GM13976 (cell line): Measurements from ENCODE around the gene INAFM2.

Experiments used
- DNase-seq: peaks from one replicate; pipeline ENCODE4 v3.0.0; 2012; ENCODE audit warnings: low spot score
- CTCF ChIP-seq: IDR thresholded peaks from 2 replicates; pipeline ENCODE4 v1.5.1; 2012; ENCODE audit warnings: borderline replicate concordance, mild to moderate bottlenecking; ENCODE audit not compliant: insufficient read depth; ENCODE audit errors: extremely low read depth, missing control alignments, control extremely low read depth
- in situ Hi-C: fragments of 300-500 bp; cut with MboI; formaldehyde crosslinking; loops from one replicate; pipeline ENCODE4 v1.12.0; 2022; ENCODE audit warnings: low sequenced_read_pairs, mixed read lengths, inconsistent platforms; ENCODE audit not compliant: unreplicated experiment

The INAFM2 gene

DNA sequence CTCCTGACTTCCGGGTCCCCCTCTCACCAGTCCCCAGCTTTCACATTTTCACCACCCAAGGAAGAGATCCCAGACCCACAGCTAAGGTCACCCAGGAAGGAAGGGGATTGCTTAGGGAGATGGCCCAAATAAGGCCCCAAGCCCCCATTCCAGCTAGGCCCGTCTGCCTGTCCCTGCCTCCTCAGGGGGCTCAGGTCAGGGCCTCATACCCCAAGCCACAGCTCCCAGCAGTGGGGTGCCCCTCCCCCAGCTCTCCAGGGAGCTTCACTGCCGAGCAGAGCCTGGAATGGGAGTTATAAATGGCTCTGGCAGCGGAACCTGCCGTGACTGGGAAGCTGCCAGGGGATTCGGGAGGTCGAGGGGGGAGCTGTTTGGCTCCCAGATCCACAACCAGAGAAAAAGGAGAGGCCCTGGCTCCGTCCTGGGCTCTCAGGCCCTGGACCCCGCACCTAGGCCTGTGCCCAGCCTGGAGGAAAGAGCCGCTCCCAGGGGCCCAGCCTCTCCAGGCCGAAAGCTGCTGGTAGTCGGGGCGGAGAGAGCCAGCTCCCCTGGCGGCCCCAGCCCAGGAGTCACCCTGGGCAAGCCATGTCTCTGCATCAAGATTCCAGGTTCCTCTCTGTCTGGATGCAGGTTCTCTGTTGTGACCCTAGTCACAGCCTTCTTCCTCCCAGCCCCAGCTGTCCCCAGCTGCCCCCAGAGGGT is 16.7 kb downstream of the INAFM2 start:
- in situ Hi-C loops = no loop called here
- no peak for TF ChIP-seq CTCF
- DNase-seq = no peak

DNA sequence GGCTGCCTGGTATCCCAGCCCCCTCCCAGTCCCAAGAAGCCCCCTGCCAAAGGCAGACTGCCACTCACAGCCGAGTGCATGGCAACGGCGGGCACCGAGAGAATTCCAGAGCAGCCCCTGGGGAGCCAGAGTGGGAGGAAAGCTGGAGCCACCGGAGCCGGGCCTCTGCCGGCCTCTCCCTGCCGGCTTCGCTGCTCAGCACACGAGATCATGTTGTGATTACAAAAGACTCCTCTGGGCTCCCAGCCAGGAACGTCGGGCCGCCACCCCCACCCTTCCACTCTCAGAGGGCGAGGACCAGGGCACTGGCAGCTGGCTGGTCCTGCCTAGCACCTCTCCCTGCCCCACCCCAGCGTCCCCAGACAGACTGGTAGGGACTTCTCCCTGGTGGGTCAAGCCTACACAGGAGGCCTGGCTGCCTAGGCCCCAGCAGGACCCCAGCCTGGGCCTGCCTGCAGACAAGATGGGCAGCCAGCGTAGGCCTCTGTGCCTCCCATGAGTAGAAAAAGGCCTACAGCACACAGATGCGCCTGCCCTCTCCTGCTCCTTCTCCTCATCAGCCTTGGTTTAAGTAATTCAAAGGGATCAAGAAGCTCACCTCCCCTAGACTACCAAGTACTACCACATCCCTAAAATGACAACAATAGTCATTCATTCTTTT is 17.4 kb downstream of the INAFM2 start, which contains the start of gene CCDC9B:
TSS of gene CCDC9B (minus strand) at position 200 of the 661 bp plus-strand sequence. CDS start at position 80, 120 bp downstream.
- no peak for TF ChIP-seq CTCF
- in situ Hi-C loops = no loop called here
- no peak for DNase-seq

GRCh38 chr15:40342416-40343320 is 19.2 kb downstream of the INAFM2 start:
- TF ChIP-seq CTCF = no peak
- DNase-seq = no peak
- in situ Hi-C loops = no loop called here

DNA sequence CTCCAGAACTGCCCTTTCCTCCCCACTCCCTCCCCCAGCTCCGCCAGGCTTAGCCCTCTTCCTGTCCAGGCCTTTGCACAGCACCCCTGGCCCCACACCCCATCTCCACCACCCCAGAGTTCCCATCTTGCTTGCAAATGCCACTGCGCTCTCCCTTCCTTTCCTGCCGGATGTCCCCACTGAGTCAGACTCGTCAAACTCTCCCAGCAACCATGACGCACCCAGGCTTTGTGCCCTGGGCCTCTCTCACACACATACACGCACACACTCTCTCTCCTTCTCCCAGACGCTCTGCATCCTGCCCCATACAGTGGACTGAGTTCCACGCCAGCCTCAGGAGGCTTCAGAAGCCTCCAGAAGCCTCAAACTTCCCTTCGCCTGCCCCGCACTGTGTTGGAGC is 20.0 kb downstream of the INAFM2 start:
- in situ Hi-C loops = no loop called here
- TF ChIP-seq CTCF = no peak
- DNase-seq = no peak

GRCh38 chr15:40344217-40344616 is 20.7 kb downstream of the INAFM2 start:
- in situ Hi-C loops = no loop called here
- no peak for DNase-seq
- no peak for TF ChIP-seq CTCF

- in situ Hi-C loops = loop anchor here (5.0 kb wide), 1 partner anchor 78 kb away; no protein-coding TSS in a partner anchor
- DNase-seq = peak; percentile 89
- TF ChIP-seq CTCF = peak; percentile 79
Measured at GRCh38 chr15:40344631-40345120, 21.2 kb downstream of the INAFM2 start.
